Measurements from ENCODE around the gene PFKFB2. TPM values are rescaled to one million over a fixed set of nuclear protein-coding genes. Genes with fewer than 3 reads are reported as not detected.
"Not testable (repeated sequence)": the region's sequence is repeated elsewhere in the genome, so short reads cannot be mapped to it uniquely, and the experiment has no call there.

Gene PFKFB2
- total RNA-seq, 1 donor from 2014 or later: 8.9 TPM

- Mint-ChIP-seq H3K4me1 (ENCODE audit: unreplicated experiment) (peaks cover 7% of the 10 kb centered on the region), H3K4me3 (ENCODE audit: unreplicated experiment) (no peak overlapping the region), H3K9me3 (ENCODE audit: unreplicated experiment) (no peaks in the 10 kb centered on the region), H3K27me3 (ENCODE audit: unreplicated experiment) (no peaks in the 10 kb centered on the region), H3K27ac (ENCODE audit: unreplicated experiment) (no peak overlapping the region), H3K36me3 (ENCODE audit: low read depth, unreplicated experiment) (no peaks in the 10 kb centered on the region)
- TF ChIP-seq, protein P1, sequence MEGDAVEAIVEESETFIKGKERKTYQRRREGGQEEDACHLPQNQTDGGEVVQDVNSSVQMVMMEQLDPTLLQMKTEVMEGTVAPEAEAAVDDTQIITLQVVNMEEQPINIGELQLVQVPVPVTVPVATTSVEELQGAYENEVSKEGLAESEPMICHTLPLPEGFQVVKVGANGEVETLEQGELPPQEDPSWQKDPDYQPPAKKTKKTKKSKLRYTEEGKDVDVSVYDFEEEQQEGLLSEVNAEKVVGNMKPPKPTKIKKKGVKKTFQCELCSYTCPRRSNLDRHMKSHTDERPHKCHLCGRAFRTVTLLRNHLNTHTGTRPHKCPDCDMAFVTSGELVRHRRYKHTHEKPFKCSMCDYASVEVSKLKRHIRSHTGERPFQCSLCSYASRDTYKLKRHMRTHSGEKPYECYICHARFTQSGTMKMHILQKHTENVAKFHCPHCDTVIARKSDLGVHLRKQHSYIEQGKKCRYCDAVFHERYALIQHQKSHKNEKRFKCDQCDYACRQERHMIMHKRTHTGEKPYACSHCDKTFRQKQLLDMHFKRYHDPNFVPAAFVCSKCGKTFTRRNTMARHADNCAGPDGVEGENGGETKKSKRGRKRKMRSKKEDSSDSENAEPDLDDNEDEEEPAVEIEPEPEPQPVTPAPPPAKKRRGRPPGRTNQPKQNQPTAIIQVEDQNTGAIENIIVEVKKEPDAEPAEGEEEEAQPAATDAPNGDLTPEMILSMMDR (IDR thresholded peaks at IDR 0.05; ENCODE audit: unreplicated experiment): no peak
- DNase-seq (ENCODE audit: low spot score): no peak
Observed at GRCh38 chr1:207035877-207036551, 17.1 kb upstream of the PFKFB2 start.

DNA sequence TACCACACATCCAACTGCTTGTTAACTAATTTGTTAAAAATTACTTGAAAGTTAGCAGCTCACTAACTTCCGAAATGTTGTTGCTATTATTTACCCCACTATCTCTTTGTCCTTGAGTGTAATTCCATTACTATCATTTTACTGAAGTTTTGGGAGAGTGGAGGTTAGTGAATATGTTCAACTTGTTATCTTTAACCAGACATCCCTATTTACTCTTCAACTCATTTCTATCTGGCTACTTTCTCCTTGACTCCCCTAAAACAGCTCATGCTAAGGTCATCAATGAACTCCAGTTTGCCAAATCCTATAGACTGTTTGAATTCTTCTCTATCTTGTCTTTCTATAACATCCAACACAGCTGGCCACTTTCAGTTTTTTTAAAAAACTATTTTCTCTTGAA is 16.2 kb upstream of the PFKFB2 start:
- DNase-seq (ENCODE audit: low spot score): no peak
- Mint-ChIP-seq H3K36me3 (ENCODE audit: low read depth, unreplicated experiment) (no peaks in the 10 kb centered on the region), H3K4me1 (ENCODE audit: unreplicated experiment) (peaks cover 6% of the 10 kb centered on the region), H3K4me3 (ENCODE audit: unreplicated experiment) (no peak overlapping the region), H3K9me3 (ENCODE audit: unreplicated experiment) (no peaks in the 10 kb centered on the region), H3K27ac (ENCODE audit: unreplicated experiment) (no peak overlapping the region), H3K27me3 (ENCODE audit: unreplicated experiment) (no peaks in the 10 kb centered on the region)
- TF ChIP-seq, protein P1 (IDR thresholded peaks at IDR 0.05; ENCODE audit: unreplicated experiment): no peak

DNA sequence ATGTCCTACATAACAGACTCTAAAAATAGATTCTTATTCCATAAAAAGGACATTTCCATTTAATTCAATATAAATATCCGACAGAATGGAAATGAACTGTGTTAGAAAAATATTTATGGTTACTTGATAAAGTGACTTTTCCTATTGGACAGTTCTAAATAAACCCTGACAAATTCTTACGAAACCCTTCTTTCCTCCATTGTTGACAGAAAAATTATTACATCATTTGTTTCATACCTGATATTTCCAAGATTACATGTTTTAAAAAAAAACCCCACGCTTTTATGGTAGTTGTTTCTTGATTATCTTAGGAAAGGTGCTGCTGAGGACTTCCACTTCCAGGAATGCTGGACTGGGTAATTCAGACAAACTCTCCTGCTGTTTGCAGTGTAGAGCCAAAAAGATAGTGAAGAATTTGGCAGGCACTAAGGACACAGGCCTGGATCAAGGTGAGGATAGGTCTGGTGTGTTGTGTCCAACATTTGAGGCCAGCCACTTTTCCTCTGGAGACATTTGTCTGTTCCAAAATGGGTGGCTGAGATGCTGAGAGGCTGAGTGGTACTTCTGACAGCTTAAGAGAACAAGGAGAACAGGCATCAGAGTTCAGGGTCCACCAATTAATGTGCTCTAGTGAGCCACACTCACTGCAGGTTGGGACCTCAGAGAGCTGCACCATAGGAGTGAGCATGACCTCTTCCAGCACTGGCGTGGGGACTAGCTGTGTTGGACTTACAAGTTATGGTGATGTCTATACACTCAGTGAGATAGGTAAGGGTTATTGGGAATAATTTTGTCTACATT is 13.5 kb upstream of the PFKFB2 start:
- no peak for DNase-seq (ENCODE audit: low spot score)
- Mint-ChIP-seq H3K27me3 (ENCODE audit: unreplicated experiment) (no peaks in the 10 kb centered on the region), H3K27ac (ENCODE audit: unreplicated experiment) (no peak overlapping the region), H3K36me3 (ENCODE audit: low read depth, unreplicated experiment) (no peaks in the 10 kb centered on the region), H3K4me3 (ENCODE audit: unreplicated experiment) (no peak overlapping the region), H3K9me3 (ENCODE audit: unreplicated experiment) (no peaks in the 10 kb centered on the region), H3K4me1 (ENCODE audit: unreplicated experiment) (no peaks in the 10 kb centered on the region)
- TF ChIP-seq, protein P1 (IDR thresholded peaks at IDR 0.05; ENCODE audit: unreplicated experiment): no peak

- no peaks in the 10 kb centered on the region for H3K4me1 Mint-ChIP-seq (ENCODE audit: unreplicated experiment)
- DNase-seq (ENCODE audit: low spot score): no peak
- no peaks in the 10 kb centered on the region for H3K27me3 Mint-ChIP-seq (ENCODE audit: unreplicated experiment)
- no peaks in the 10 kb centered on the region for H3K9me3 Mint-ChIP-seq (ENCODE audit: unreplicated experiment)
- H3K36me3 Mint-ChIP-seq (ENCODE audit: low read depth, unreplicated experiment): no peaks in the 10 kb centered on the region
- H3K4me3 Mint-ChIP-seq (ENCODE audit: unreplicated experiment): no peak overlapping the region
- TF ChIP-seq, protein P1 (IDR thresholded peaks at IDR 0.05; ENCODE audit: unreplicated experiment): no peak
- H3K27ac Mint-ChIP-seq (ENCODE audit: unreplicated experiment): no peak overlapping the region
Observed at GRCh38 chr1:207040181-207040533, 12.9 kb upstream of the PFKFB2 start.

GRCh38 chr1:207041397-207041796 is 11.7 kb upstream of the PFKFB2 start:
- H3K4me1 Mint-ChIP-seq (ENCODE audit: unreplicated experiment); H3K4me3 Mint-ChIP-seq (ENCODE audit: unreplicated experiment); H3K36me3 Mint-ChIP-seq (ENCODE audit: low read depth, unreplicated experiment); DNase-seq (ENCODE audit: low spot score); H3K27me3 Mint-ChIP-seq (ENCODE audit: unreplicated experiment); H3K27ac Mint-ChIP-seq (ENCODE audit: unreplicated experiment); H3K9me3 Mint-ChIP-seq (ENCODE audit: unreplicated experiment): not testable (repeated sequence)

Data from endothelial cell (in vitro differentiated cells).